Mucosa of descending colon (tissue), 3 donors: ENCODE measurements around the gene BCL2. TPM values are rescaled to one million over a fixed set of nuclear protein-coding genes. Genes with fewer than 3 reads are reported as not detected.

Experiments
- ATAC-seq: fragments of 200-7000 bp; cut with Tn5 transposase; one replicate; pipeline ENCODE4 v1.9.1; 2020; ENCODE audit warnings: mild to moderate bottlenecking, moderate library complexity
- DNase-seq, 3 donors: peaks; one replicate each; pipeline ENCODE4 v3.0.0-alpha.2; 2020
- H3K36me3 ChIP-seq: fragments of 200-600 bp; one replicate; pipeline ENCODE4 v1.8.0; 2021; ENCODE audit warnings: low read depth, mild to moderate bottlenecking
- H3K4me1 ChIP-seq: fragments of 200-600 bp; one replicate; pipeline ENCODE4 v1.8.0; 2021; ENCODE audit warnings: low read depth, mild to moderate bottlenecking
- H3K4me3 ChIP-seq: fragments of 200-600 bp; one replicate; pipeline ENCODE4 v1.8.0; 2021; ENCODE audit warnings: mild to moderate bottlenecking
- H3K9me3 ChIP-seq: fragments of 200-600 bp; one replicate; pipeline ENCODE4 v1.8.0; 2021; ENCODE audit warnings: mild to moderate bottlenecking
- intact Hi-C, 2 donors: fragments of 100-400 bp; cut with DNase I in 1 of 2; cut with micrococcal nuclease in 1 of 2; formaldehyde crosslinking; loops; one replicate each; pipeline versions ENCODE4 v1.11.0 to v1.11.1; 2022; cut with DNase I, micrococcal nuclease
- total RNA-seq, 3 donors: library from RNA; stranded (reverse); fragmentation: NEBNext Ultra II Directional in 2 of 3; extraction: Animal tissue kit (Norgen Biotek cat#: 25700) in 2 of 3; gene quantifications; one replicate each; pipeline versions ENCODE4 v1.2.1 to v1.2.4, GENCODE V29; 2021 to 2023
- TF ChIP-seq, protein P1 (sequence below): fragments of 200-600 bp; IDR thresholded peaks from one replicate; pipeline ENCODE4 v1.8.0; 2022; ENCODE audit warnings: antibody characterized with exemption, mild to moderate bottlenecking
- donor health status: DM: no; HTN: no; CAD: no; lungs with moderate emphysema.
- donor health status: DM: no; HTN: no; CAD: no.
- donor health status: DM: no; HTN: yes; CAD: no.

BCL2 gene
- total RNA-seq, 3 donors from 2014 or later: 17.7 to 25.7 (median 20.5) TPM

DNA sequence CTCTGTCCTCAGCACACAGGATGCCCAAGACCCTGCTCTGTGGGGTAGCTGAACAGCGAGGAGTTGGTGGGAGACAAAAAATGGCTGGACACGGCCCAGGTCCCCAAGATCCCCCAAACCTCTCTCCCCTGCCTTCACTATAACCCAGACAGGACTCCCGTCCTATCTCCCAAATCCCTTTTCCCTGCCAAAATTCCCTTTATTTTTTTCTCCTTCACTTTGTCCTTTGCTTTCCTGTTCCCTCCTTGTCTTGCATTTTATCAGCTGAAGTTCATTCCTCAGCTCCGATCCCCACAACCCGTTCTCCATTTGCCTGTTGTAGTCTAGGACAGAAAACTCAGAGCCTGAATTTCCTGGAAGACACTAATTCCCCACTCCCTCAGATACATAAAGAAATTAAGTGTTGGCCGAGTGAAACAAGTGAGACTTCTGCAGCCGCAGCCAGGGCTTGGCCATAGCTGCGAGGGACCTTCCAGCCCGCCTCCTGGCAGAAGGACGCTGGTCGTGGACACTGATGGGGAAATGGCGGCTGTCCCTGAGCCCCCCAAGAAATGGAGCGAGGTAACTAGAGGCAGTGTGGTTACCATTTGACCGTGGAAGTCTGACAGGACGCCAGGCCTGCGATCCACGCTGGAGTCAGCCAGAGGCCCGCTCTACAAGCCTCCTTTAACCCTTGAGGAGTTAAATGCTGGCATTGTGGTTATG lies 173.6 kb downstream of the BCL2 start:
- TF ChIP-seq, protein P1, sequence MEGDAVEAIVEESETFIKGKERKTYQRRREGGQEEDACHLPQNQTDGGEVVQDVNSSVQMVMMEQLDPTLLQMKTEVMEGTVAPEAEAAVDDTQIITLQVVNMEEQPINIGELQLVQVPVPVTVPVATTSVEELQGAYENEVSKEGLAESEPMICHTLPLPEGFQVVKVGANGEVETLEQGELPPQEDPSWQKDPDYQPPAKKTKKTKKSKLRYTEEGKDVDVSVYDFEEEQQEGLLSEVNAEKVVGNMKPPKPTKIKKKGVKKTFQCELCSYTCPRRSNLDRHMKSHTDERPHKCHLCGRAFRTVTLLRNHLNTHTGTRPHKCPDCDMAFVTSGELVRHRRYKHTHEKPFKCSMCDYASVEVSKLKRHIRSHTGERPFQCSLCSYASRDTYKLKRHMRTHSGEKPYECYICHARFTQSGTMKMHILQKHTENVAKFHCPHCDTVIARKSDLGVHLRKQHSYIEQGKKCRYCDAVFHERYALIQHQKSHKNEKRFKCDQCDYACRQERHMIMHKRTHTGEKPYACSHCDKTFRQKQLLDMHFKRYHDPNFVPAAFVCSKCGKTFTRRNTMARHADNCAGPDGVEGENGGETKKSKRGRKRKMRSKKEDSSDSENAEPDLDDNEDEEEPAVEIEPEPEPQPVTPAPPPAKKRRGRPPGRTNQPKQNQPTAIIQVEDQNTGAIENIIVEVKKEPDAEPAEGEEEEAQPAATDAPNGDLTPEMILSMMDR: no peak
- no peak overlapping the region for H3K4me3 ChIP-seq
- peaks cover 6% of the 10 kb centered on the region for H3K4me1 ChIP-seq
- no peak for ATAC-seq
- no peaks in the 10 kb centered on the region for H3K9me3 ChIP-seq
- no peaks in the 10 kb centered on the region for H3K36me3 ChIP-seq
- intact Hi-C loops: loop anchor here in 1 of 2 donors (10.0 kb wide), 1 partner anchor 289 kb away; no protein-coding TSS in a partner anchor
- no peak for DNase-seq

DNA sequence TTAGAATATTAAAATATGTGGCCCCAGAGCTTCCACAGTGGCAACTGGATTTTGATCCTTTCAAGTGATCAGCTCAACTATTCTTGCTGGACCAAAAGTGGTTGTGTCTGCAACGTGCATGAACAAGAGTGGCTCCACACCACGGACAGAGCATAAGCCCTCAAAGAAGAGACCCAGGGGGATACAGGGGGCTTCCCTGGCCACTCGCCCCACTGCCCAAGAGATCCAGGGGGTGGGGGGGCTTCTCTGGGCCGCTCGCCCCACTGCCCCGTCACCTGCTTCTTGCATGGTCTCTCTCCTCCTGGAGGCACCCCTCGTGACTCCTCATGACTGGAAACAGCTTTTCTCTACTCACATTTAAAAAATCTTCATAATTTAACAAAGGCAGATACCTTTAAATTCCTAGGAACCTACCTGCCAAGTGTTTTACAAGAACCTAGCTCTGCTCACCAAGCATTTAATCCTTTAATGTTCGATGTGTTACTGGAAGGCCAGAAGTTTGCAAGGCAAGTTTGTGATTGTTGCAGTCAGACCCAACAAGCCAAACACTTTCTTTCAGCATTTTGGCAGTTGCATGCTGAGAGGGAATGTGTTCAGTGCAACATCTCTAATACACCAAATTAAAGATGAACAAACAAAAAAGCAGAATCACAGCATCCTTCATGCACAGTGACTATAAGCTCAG lies 174.3 kb downstream of the BCL2 start:
- ATAC-seq (no peak), DNase-seq (no peak)
- TF ChIP-seq, protein P1: no peak
- Histone ChIP-seq H3K9me3 (no peaks in the 10 kb centered on the region), H3K4me3 (no peak overlapping the region), H3K36me3 (no peaks in the 10 kb centered on the region), H3K4me1 (peaks cover 6% of the 10 kb centered on the region)
- intact Hi-C loops: loop anchor here in 1 of 2 donors (10.0 kb wide), 1 partner anchor 289 kb away; no protein-coding TSS in a partner anchor

DNA sequence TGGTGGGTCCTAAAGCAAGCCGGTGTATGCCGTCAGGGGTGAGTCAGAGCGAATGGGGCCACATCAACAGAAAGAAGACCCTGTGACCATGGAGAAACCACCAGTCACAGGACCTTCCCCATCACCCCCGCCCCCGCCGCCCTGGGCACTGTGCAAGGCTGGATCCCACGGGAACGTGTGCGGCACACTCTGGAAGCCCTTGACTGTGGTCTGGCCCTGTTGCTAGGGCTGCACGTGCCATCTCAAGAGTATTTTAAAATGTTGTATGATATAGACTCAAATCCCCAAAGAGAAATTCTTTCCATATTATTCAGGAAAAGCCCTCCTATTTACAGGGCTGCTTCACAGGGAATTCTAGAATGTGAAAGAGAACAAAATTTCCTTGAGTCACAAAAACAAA lies 174.8 kb downstream of the BCL2 start:
- DNase-seq (no peak), ATAC-seq (no peak)
- Histone ChIP-seq H3K9me3 (no peaks in the 10 kb centered on the region), H3K4me3 (no peak overlapping the region), H3K4me1 (peaks cover 6% of the 10 kb centered on the region), H3K36me3 (no peaks in the 10 kb centered on the region)
- intact Hi-C loops: loop anchor here in 1 of 2 donors (10.0 kb wide), 1 partner anchor 290 kb away; no protein-coding TSS in a partner anchor
- TF ChIP-seq, protein P1: no peak

DNA sequence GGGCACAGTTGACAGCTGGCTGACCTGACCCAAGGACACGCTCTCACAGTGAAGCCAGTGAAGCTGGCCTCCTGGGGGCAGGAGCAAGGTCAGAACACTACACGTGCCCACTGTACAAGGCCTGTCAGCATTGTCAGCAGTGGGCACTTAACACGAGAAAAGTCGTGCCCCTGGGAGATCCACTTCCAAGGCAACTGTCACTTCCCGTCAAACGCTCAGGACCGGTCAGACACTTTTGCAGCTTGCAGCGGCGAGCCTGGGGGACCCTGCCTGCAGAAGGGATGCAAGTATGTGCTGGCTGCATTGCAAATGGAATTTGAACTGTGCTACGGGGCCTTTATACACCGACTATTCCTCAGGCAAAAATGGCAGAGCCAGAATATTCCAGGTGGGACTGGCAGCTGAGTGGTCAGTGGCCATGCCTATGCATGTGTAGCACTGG lies 176.2 kb downstream of the BCL2 start:
- Histone ChIP-seq H3K36me3 (no peaks in the 10 kb centered on the region), H3K4me1 (peaks cover 6% of the 10 kb centered on the region), H3K4me3 (no peak overlapping the region), H3K9me3 (no peaks in the 10 kb centered on the region)
- DNase-seq (no peak), ATAC-seq (no peak)
- TF ChIP-seq, protein P1: no peak
- intact Hi-C loops: loop anchor here in 1 of 2 donors (10.0 kb wide), 1 partner anchor 291 kb away; no protein-coding TSS in a partner anchor

DNA sequence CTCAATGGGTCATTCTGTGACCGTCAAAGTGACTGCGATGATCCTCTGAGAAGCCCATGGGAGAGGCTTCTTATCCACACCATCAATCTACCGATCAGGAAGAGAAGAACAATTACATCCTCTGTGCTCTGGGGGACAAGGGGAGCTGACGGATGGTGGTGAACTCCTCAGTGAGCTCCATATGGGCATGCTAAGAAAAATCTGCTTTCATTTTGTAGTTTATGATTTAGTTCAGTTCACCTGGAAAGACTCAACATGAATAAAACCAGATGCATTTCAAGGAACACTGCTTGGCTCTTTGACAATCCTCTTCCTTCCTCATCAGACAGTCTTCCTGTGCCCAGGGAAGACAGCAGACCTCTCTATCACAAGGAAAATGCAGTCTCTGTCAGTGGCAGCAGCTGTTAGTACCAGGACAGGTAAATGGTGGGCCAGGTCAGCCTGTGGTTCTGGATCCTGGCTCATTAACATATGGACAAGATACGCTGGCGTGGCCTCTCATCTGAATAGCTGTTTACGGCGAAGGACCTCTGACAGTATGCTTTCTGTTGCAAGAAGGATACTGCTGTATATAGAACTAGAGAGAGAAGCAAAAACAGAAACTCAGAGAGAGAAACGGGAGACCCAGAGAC lies 176.9 kb downstream of the BCL2 start:
- TF ChIP-seq, protein P1: no peak
- Histone ChIP-seq H3K36me3 (no peaks in the 10 kb centered on the region), H3K4me1 (peaks cover 6% of the 10 kb centered on the region), H3K9me3 (no peaks in the 10 kb centered on the region), H3K4me3 (no peak overlapping the region)
- intact Hi-C loops: loop anchor here in 1 of 2 donors (10.0 kb wide), 1 partner anchor 292 kb away; no protein-coding TSS in a partner anchor
- ATAC-seq: no peak
- no peak for DNase-seq
